NK-92 treated with Interleukin-12 subunit alpha and Interleukin-12 subunit beta, amount 100 ng/mL, for 24 hours (cell line): Measurements from ENCODE around the gene KIF19.
A peak's percentile ranks its signal among the peaks of the same experiment; 100 is the strongest.
"Not testable (repeated sequence)": the region's sequence is repeated elsewhere in the genome, so short reads cannot be mapped to it uniquely, and the experiment has no call there.

Source experiments
- DNase-seq: peaks from one replicate; lab custom pipeline; 2025; lab: John Stamatoyannopoulos, UW

KIF19 gene, protein sequence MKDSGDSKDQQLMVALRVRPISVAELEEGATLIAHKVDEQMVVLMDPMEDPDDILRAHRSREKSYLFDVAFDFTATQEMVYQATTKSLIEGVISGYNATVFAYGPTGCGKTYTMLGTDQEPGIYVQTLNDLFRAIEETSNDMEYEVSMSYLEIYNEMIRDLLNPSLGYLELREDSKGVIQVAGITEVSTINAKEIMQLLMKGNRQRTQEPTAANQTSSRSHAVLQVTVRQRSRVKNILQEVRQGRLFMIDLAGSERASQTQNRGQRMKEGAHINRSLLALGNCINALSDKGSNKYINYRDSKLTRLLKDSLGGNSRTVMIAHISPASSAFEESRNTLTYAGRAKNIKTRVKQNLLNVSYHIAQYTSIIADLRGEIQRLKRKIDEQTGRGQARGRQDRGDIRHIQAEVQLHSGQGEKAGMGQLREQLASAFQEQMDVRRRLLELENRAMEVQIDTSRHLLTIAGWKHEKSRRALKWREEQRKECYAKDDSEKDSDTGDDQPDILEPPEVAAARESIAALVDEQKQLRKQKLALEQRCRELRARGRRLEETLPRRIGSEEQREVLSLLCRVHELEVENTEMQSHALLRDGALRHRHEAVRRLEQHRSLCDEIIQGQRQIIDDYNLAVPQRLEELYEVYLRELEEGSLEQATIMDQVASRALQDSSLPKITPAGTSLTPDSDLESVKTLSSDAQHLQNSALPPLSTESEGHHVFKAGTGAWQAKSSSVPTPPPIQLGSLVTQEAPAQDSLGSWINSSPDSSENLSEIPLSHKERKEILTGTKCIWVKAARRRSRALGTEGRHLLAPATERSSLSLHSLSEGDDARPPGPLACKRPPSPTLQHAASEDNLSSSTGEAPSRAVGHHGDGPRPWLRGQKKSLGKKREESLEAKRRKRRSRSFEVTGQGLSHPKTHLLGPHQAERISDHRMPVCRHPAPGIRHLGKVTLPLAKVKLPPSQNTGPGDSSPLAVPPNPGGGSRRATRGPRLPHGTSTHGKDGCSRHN

DNA sequence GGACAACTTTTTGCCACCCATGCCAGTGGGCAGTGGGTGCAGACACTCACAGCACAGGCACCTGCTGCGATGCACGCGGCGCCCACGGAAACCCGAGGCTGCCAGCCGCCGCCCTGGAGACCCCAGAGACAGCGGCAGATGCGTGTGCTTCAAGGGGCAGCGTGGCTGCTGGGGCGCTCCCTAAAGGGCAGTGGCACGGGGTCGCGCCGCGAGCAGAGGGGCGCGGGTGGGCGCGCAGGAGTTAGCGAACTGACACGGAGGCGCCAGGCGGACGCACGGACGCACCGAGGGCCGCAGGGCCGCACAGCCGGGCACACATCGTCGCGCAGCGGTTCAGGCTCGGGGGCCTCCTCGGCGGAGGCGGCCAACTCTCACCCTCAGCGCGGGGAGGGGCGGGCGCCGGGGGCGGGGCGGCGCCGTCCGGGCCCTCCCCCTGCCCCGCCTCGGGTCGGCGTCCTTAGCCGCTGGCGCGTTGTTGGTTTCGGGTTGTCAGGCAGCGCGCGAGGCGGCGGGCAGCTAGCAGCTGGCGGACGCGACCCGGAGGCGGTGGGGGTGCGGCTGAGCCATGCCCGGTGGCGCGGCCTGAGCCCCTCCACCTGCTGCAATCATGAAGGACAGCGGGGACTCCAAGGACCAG, at the start of gene KIF19:
TSS of gene KIF19 (plus strand) at position 484 of the 637 bp plus-strand sequence. CDS start at position 608, 124 bp downstream.
- no peak for DNase-seq

DNA sequence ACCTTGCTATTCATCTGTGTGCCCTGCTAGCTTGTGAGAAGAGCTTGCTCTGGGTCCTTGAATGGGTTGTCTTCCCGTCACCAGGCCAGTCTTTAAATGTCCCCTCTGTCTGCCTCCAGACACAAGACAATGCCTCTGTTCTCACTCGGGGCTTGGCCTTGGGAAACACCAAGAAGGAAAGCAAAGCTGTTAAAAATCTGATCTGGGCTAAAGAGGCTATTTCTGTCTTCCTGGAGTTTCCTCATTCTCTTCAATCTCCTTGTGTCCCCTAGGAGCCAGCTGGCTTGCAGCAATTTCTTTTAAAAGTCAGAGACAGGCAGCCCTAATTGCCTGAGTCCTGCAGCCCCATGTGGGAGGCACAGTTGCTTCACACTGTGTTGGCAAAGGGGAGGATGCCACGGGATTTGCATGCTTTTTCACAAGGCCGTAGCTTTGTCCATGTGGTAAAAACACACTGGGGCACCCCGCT, 49.5 kb upstream of the KIF19 start:
- no peak for DNase-seq

DNA sequence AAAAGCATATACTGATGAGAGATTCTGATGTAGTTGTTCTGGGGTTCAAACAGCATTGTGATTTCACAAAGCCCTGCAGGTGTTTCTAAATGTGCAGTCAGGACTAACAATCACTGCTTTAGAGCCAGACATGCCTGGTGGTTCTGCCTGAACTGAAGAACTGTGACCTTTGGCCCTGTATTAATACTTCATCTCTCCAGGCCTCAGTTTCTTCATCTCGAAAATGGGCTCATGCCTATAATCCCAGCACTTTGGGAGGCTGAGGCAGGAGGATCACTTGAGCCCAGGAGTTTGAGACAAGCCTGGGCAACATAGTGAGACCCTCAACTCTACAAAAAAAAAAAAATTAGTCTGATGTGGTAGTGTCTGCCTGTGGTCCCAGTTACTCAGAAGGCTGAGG, 48.1 kb upstream of the KIF19 start:
- no peak for DNase-seq

DNA sequence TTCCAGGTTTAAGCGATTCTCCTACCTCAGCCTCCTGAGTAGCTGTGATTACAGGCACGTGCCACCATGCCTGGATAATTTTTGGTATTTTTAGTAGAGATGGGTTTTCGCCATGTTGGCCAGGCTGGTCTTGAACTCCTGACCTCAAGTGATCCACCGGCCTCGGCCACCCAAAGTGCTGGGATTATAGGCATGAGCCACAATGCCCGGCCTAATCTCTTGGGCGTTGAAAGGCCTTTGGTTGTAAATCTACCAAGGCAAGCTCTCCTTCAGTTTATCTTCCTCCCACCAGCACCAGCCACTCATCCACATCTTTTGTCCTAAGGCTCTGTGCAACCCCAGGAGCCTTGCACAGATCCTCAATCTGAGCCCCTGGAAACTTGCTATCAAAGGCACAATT, 46.4 kb upstream of the KIF19 start:
- DNase-seq = not testable (repeated sequence)

DNA sequence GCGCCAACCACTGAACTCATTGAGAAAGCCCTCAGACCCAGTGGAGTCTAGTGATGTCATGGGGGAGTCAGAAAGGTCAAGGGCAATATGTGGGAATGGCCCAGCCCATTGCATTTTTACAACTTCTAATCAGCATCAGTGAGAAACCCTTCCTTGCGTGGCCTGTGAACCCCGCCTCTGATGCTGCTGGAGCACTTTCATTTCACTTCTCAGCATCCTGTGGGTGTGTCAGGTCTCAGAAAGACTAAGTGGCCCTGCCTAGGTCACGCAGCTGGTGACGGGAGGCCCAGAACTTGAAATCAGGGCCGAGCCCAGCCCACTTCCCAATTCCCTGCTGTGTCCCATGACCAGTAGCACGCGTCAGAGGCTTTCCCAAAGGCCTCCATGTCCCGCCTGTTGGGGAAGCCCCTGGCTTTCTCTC, 45.9 kb upstream of the KIF19 start:
- peak; percentile 12 for DNase-seq

DNA sequence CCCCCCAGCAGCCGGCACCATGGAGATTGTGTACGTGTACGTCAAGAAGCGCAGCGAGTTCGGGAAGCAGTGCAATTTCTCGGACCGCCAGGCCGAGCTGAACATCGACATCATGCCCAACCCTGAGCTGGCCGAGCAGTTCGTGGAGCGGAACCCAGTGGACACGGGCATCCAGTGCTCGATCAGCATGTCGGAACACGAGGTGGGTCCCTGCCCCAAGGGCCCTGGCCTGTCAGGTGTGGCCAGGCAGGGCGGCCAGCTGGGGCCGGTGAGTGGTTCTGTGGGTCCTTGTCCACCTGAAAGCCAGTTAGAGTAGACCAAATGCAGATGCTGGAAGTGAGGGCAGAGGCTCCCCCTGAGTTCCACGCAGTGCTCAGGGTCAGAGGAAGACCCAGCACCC, 44.2 kb upstream of the KIF19 start:
- DNase-seq = no peak

DNA sequence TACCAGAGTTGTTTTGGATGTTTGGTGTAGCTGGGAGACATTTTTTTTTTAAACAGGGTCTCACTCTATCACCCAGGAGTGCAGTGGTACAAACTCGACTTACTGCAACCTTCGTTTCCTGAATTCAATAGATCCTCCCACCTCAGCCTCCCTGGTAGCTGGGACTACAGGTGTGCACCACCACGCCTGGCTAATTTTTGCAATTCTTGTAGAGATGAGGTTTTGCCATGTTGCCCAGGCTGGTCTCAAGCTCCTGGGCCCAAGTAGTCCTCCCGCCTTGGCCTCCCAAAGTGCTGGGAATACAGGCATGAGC, 43.8 kb upstream of the KIF19 start:
- DNase-seq = not testable (repeated sequence)

DNA sequence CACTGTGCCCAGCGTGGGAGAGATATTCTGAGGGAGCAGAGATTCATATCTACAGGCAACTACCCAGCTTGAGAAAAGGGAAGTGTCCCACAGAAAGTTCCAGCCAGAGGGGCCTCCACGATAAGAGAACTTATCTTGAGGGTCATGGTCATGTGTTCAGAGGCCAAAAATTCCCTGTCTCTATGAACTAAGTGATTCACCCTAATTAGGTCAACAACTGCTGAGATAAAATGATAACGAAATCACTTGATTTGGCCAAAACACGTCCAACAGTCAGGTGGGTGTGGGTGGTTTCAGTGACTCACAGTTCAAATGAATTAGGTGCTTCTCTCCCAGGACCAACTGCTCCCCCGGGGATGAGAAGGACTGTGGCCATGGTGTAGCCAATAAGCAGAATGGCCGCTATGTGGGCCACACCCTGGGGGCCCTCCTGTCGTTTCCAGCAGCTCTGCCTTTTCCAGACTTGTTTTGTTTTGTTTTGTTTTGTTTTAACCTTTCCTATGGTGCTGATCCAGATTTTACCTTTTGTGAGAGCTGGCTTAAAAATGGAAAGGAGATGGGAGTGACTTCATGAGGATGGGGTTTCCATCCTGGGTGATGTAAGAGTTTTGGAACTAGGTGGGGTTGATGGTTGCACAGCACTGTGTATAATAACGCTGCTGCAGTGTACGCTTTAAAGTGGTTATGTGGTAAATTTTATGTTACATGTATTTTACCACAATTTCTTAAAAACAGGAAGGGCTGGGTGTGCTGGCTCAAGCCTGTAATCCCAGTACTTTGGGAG, 43.2 kb upstream of the KIF19 start:
- DNase-seq = peak; percentile 24

DNA sequence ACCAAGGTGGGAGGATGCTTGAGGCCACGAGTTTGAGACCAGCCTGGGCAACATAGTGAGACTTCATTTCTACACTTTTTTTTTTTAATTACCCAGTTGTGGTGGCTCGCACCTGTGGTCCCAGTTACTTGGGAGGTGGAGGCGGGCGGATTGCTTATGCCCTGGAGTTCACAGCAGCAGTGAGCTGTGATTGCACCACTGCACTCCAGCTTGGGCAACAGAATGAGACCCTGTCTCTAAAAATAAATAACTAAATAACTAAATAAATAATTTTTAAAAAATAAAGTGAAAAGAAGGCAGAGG, 42.7 kb upstream of the KIF19 start:
- no peak for DNase-seq

DNA sequence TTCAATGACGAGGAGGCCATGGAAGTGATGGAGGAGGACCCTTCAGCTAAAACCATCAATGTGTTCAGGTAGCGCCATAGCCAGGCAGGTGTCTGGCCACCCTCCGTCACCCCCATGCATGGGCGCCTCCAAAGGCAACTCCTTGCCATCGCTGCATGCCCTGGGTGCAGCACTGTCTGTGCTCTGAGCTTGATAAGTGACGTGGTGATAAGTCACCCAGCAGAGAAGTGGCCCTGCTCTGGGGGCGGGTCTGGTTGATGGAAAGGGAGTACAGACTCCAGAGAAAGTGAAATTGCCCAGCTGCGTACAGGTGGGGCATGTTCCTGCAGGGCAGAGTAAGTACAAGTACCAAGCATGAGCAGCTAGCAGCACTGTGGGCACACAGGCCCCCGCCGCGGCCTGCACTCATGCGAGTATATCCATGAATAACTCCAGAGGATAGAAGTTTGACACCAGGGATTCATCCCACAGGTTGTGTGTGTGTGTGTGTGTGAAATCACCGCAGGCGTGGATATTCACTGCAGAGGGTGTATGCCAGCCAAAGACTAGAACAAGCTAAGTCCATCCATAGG, 38.9 kb upstream of the KIF19 start:
- no peak for DNase-seq

DNA sequence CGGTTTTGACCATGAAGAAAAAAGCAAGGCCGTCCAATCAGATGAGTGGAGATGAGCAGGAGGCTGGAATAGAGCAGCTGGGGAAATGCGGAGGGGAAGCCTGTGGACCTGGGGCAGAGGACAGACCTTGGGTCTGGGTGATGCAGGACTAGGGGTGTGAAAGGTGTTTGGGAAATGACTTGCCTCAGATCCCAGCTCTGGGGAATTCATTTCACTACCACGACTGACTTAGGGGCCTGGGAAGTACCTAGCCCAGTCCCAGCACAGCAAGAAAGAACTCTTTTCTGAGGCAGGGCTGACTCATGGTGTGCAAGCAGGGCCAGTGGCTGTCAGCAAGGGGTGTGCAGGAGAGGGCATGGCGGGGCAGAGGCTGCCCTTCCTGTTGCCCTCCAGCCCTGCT, 37.2 kb upstream of the KIF19 start:
- DNase-seq = no peak

DNA sequence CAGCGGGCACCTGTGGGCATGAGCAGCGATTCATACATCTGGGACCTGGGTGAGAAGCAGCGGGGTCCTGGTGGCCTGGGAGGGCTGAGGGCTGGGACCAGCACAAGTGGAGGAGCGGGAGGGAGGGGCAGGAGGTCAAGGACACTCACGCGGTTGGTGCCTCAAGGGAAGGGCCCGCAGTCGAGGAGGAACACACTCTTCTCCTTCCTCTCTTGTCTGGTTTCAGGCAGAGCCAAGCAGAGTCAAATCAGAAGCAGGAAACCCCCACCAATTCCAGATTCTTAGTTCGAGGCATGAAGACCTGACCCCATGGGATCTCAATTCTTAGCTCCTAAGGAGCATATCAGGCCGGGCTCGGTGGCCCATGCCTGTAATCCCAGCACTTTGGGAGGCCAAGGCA, 36.3 kb upstream of the KIF19 start:
- no peak for DNase-seq

DNA sequence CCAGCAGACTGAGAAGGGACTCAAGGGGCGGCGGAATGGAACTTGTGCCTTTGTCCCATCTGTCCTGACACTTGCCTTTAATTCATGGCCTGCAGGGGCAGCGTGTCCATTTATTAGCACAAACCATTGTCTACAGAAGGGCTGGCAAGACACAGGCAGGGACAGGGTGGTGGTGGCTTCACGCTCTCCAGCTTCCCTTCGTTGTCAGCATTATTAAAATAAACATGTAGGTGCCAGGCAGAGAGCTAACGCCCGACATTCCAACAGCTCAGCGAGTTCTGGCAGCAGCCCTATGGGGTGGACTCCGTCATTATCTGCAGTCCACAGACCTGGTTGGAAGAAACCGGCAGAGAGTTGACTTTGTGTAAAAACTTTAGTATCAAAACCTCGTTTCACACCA, 35.7 kb upstream of the KIF19 start:
- no peak for DNase-seq

DNA sequence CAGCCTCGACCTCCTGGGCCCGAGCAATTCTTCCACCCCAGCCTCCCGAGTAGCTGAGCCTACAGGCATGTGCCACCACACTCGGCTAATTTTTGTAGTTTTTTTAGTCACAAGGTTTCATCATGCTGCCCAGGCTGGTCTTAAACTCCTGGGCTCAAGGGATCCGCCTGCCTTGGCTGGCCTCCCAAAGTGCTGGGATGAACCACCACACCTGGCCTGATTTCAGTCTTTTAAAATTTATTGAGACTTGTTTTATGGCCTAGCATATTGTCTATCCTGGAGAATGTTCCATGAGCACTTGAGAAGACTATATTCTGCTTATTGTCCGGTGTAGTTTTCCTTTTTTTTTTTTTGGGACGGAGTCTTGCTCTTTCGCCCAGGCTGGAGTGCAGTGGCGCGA, 33.5 kb upstream of the KIF19 start:
- DNase-seq = no peak

DNA sequence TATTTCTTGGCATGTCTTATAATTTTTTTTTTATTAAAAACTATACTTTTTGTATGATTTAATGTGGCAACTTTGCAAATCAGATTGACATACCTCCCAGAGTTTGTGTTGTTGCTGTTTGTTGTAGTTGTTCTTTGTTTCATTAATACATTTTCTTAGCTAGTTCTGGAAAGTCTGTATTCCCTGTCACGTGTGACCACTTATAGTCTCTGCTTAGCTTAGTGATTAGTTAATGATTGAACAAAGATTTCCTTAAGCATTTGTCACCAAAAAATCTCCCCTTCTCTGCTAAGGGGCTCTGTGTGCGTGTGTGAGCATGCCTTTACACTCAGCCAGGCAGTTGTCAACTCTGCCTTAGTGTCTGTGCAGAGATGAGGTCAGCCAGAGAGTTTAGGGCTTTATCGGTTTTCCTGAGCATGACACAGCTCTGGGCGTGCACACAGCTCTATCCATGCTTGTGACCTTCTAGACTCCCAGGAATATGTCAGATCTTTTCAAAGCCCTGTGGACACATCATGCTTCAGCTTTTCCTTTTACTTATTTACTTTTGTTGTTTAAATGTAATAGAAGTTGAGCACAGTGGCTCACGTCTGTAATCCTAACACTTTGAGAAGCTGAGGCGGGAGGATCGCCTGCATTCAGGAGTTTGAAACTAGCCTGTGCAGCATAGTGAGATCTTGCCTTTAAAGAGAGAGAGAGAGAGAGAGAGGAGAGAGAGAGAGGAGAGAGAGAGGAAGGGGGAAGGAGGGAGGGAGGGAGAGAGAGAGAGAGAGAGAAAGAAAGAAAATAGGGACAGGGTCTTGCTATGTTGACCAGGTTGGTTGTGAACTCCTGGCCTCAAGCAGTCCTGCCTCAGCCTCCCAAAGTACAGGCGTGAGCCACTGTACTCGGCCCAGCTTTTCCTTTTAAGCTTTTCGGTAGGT, 30.1 kb upstream of the KIF19 start:
- no peak for DNase-seq

DNA sequence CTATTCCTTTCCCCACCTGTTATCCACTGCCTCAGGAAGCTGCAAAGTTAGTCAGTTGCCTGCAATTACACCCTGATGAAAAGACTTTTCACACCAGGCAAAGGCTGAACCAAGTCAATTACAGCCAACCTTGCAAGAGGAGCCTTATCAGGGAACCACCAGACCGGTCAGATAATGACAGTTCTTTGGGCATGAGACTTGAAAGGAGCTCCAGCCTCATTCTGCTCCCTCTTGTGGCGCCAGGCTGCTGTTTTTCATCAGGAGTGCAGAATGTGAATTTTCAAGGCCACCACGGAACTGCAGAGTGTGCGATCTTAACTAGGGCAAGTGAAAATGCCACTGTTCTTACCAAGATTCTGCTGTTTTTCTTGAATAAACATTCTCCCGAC, 29.5 kb upstream of the KIF19 start:
- no peak for DNase-seq

DNA sequence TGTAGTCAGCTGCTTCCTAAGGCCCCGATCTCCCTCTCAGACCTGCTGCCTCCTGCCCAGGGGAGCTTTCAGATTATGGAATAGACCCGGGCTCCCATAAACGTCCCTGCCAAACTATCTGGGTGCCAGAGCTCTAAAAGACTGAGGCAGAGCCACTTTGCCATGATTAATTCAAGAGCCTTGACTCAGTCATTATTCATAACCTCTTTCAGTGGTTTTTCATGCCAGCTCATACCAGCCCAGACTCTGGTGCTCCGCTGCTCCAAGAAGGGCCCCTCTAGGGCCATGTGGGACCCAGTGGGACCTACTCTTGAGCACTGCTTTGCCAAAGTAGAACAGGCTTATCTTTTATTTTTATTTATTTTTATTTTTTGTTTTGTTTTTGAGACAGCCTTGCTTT, 28.1 kb upstream of the KIF19 start:
- DNase-seq = no peak

DNA sequence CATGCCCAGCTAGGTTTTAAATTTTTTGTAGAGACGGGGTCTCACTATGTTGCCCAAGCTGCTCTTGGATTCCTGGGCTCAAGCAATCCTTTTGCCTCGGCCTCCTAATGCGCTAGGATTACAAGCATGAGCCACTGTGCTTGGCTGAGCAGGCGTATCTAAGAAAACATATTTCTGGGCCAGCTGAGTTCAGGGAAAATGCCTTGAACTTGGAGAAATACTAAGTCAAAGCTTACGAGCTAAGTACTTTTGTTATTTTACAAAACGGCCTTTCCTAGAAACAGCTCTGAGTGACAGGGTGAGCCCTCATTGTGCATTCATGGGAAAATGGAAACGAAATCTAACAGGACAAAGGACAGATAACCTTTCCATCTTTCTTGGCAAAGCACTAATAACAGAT, 27.2 kb upstream of the KIF19 start:
- DNase-seq = no peak

DNA sequence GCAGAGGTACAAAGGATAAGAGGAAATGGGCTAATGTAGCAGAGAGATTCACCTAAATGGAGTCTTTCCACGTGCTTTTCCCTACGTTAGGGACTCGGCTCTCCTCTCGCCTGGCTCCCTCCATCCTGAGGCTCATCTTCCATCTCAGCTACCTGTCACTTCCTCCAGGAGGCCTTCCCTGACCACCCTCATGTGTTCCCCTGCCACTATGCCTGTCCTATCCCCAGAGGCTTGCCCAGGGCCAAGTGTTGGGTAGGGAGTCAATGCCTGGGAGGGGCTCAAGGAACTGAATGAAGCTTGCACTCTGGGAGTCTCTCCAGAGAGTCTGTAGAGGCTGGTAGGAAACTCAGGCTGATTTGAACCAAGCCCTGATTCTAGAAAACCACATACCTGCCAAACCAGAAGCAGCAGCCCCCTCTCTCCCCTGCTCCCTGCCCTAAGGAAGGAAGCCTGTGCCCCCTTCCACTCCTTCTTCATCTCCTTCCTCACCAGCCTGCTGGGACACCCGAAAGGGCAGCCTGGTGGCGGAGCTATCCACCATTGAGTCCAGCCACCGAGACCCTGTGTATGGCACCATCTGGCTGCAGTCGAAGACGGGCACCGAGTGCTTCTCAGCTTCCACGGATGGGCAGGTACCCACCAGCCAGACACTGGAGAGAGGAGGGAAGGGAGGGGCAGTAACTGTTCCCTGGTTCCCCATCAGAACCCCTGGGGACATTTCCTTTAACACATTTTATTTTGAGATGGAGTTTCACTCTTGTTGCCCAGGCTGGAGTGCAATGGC, 26.6 kb upstream of the KIF19 start:
- no peak for DNase-seq

DNA sequence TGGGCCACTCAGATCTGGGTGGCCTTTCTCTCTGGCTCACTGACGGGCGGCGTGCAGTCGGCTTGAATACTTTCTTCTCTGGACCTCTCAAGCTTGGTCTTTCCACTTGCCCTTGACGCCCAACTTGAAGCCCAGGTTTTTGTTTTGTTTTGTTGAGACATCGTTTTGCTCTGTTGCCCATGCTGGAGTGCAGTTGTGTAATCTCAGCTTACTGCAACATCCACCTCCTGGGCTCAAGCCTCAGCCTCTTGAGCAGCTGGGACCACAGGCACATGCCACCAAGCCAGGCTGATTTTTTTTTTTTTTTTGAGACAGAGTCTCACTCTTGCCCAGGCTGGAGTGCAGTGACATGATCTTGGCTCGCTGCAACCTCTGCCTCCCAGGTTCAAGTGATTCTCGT, 22.7 kb upstream of the KIF19 start:
- DNase-seq = peak; percentile 35
